ENCODE data around the gene AOX1.
"Not testable (repeated sequence)": the region's sequence is repeated elsewhere in the genome, so short reads cannot be mapped to it uniquely, and the experiment has no call there.

AOX1 gene

DNA sequence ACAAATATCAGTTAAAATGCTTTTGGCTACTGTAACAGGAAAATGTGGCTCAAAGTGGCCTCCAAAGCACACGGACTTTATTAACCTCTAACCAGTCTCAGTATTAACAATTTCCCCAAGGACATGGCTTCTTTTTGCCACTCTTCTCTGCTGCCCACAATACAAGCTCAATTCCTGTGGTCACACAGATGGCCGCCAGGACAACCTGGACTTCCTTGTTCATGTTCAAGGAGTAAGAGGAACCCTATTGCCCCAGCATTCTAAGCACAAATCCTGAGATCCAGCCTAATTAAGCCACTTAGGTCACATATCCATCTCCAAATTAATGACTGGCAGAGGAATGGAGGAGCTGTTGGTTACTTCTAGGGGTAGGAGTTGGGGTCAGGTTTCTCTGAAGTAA lies 38.2 kb downstream of the AOX1 start:
- H3K4me3 ChIP-seq (ENCODE audit: control insufficient read depth, low read depth, low read length), result no peak overlapping the region
- DNase-seq (ENCODE audit: low read depth), result no peak
- TF ChIP-seq, protein P1, sequence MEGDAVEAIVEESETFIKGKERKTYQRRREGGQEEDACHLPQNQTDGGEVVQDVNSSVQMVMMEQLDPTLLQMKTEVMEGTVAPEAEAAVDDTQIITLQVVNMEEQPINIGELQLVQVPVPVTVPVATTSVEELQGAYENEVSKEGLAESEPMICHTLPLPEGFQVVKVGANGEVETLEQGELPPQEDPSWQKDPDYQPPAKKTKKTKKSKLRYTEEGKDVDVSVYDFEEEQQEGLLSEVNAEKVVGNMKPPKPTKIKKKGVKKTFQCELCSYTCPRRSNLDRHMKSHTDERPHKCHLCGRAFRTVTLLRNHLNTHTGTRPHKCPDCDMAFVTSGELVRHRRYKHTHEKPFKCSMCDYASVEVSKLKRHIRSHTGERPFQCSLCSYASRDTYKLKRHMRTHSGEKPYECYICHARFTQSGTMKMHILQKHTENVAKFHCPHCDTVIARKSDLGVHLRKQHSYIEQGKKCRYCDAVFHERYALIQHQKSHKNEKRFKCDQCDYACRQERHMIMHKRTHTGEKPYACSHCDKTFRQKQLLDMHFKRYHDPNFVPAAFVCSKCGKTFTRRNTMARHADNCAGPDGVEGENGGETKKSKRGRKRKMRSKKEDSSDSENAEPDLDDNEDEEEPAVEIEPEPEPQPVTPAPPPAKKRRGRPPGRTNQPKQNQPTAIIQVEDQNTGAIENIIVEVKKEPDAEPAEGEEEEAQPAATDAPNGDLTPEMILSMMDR (IDR thresholded peaks at IDR 0.05; ENCODE audit: control insufficient read depth, insufficient read depth, low read depth, low read length, missing control alignments), result no peak

DNA sequence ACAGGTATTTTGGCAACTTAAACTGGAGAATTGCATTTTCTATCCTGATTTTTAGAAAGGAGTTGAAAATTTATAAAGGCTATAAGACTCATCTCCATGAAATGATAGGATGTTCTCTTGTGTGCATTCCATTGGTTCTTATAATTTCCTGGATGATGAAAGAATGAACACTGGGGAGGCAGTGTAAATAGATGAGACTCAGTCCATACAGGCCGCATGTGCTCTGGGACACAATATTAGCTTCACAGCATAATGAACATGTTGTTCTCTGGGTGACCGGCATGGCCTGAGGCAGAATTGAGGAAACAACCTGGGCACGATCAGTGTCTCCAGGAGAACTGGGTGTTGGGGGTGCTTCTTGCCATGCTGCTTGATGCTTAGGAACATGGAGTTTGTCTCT lies 38.8 kb downstream of the AOX1 start:
- no peak for DNase-seq (ENCODE audit: low read depth)
- H3K4me3 ChIP-seq (ENCODE audit: control insufficient read depth, low read depth, low read length), result no peak overlapping the region

DNA sequence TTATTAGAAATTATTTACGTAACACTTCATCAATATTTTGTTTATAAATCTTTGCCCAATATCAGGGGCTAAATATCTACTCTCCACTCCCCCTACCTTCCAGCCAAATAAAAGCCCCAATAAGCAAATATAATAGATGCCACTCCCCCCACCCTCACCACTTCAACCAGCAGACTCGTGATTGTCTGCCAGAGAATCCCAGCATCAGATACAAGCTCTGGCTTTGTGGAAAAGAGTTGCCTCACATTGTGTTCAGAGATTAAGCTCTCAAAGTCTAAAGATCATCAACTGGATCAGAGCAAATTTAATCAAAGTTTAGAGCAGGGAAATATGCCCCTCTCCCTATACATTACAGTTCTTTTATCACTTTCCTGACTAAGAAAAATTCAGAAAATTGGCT lies 39.5 kb downstream of the AOX1 start:
- no peak overlapping the region for H3K4me3 ChIP-seq (ENCODE audit: control insufficient read depth, low read depth, low read length)
- DNase-seq (ENCODE audit: low read depth), result no peak
- TF ChIP-seq, protein P1 (IDR thresholded peaks at IDR 0.05; ENCODE audit: control insufficient read depth, insufficient read depth, low read depth, low read length, missing control alignments), result no peak

More for the DNA sequence above, 38.8 kb downstream of the AOX1 start:
- TF ChIP-seq, protein P1 (IDR thresholded peaks at IDR 0.05; ENCODE audit: control insufficient read depth, insufficient read depth, low read depth, low read length, missing control alignments), result no peak

GRCh38 chr2:200625958-200626363 lies 40.1 kb downstream of the AOX1 start:
- DNase-seq (ENCODE audit: low read depth), result no peak
- TF ChIP-seq, protein P1 (IDR thresholded peaks at IDR 0.05; ENCODE audit: control insufficient read depth, insufficient read depth, low read depth, low read length, missing control alignments), result no peak

DNA sequence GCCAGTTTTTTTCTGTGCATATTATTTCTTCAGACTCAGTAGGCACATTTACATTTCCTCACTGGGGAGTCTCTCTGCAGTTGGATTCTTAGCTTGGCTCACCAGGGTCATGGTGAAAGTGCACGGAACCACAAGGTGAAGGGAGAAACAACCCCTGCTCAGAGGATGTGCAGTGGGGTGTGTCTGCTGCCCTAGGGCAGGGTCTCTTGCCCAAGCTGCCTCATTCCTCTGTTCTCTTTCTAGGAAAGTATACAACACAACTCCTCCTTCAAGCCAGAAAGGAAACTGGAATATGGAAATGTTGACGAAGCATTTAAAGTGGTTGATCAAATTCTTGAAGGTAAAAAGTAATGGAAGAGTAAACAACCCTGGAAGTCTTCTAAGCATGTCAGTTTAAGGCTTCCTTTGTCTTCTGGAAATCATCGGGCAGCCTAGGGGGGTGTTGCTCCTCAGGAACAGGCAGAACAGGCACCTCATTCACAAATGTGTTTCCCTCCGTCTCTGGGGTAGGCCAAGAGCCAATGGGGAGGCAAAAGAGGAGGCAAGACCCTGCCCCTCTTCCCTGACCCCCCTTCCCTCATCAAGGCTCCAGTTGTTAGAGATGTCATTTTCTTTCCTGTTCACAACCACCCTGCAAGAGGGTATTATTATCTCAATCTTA lies 41.4 kb downstream of the AOX1 start:
- DNase-seq (ENCODE audit: low read depth), result no peak
- no peak overlapping the region for H3K4me3 ChIP-seq (ENCODE audit: control insufficient read depth, low read depth, low read length)
- TF ChIP-seq, protein P1 (IDR thresholded peaks at IDR 0.05; ENCODE audit: control insufficient read depth, insufficient read depth, low read depth, low read length, missing control alignments), result no peak

More at GRCh38 chr2:200625958-200626363, 40.1 kb downstream of the AOX1 start:
- no peak overlapping the region for H3K4me3 ChIP-seq (ENCODE audit: control insufficient read depth, low read depth, low read length)

- H3K4me3 ChIP-seq (ENCODE audit: control insufficient read depth, low read depth, low read length); DNase-seq (ENCODE audit: low read depth): not testable (repeated sequence)
Observed at GRCh38 chr2:200628461-200628860, 42.6 kb downstream of the AOX1 start.

- no peak for DNase-seq (ENCODE audit: low read depth)
- H3K4me3 ChIP-seq (ENCODE audit: control insufficient read depth, low read depth, low read length), result no peak overlapping the region
- TF ChIP-seq, protein P1 (IDR thresholded peaks at IDR 0.05; ENCODE audit: control insufficient read depth, insufficient read depth, low read depth, low read length, missing control alignments), result no peak
Observed at GRCh38 chr2:200631287-200631686, 45.5 kb downstream of the AOX1 start.

All from AG09309 (cell line).